ENCODE results near the gene HAO1. TPM values are rescaled to one million over a fixed set of nuclear protein-coding genes. Genes with fewer than 3 reads are reported as not detected.

Gene HAO1
- total and polyA plus RNA-seq, 2 of the 13 experiments (the other 11 are each of a cell fraction or from before 2014, with no cell fraction given): 0.03 TPM; not detected in 1

DNA sequence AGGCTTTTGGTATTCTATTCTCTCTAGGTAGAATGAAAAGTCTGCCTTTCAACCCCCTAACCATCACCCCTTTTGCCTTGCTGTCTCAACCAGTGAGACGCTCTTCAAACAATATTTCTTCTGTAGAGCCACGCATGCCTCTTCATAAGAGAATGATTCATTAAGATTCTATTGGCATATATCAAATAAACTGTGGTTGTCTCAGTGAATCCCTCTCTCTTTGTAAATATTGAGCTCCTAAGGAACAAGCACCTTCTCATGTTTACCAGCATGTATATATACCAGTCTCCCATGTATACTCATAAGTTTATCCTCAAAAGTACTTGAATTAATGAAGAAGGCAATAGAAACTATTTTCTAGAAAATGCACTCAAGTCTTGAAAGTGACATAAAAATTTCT is 90.6 kb downstream of the HAO1 start (continued):
- no peak for TF ChIP-seq ZNF333 (CRISPR knock-in tag; IDR thresholded peaks at IDR 0.05; ENCODE audit: borderline replicate concordance)
- TF ChIP-seq, protein P1, sequence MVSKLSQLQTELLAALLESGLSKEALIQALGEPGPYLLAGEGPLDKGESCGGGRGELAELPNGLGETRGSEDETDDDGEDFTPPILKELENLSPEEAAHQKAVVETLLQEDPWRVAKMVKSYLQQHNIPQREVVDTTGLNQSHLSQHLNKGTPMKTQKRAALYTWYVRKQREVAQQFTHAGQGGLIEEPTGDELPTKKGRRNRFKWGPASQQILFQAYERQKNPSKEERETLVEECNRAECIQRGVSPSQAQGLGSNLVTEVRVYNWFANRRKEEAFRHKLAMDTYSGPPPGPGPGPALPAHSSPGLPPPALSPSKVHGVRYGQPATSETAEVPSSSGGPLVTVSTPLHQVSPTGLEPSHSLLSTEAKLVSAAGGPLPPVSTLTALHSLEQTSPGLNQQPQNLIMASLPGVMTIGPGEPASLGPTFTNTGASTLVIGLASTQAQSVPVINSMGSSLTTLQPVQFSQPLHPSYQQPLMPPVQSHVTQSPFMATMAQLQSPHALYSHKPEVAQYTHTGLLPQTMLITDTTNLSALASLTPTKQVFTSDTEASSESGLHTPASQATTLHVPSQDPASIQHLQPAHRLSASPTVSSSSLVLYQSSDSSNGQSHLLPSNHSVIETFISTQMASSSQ (IDR thresholded peaks at IDR 0.05; ENCODE audit: low read depth): no peak
- TF ChIP-seq, protein P1 (CRISPR knock-in tag; IDR thresholded peaks at IDR 0.05; ENCODE audit: borderline replicate concordance): no peak
- no peak for TF ChIP-seq NCOR1 (IDR thresholded peaks at IDR 0.05; ENCODE audit: borderline replicate concordance, low read length)
- TF ChIP-seq, protein P2, sequence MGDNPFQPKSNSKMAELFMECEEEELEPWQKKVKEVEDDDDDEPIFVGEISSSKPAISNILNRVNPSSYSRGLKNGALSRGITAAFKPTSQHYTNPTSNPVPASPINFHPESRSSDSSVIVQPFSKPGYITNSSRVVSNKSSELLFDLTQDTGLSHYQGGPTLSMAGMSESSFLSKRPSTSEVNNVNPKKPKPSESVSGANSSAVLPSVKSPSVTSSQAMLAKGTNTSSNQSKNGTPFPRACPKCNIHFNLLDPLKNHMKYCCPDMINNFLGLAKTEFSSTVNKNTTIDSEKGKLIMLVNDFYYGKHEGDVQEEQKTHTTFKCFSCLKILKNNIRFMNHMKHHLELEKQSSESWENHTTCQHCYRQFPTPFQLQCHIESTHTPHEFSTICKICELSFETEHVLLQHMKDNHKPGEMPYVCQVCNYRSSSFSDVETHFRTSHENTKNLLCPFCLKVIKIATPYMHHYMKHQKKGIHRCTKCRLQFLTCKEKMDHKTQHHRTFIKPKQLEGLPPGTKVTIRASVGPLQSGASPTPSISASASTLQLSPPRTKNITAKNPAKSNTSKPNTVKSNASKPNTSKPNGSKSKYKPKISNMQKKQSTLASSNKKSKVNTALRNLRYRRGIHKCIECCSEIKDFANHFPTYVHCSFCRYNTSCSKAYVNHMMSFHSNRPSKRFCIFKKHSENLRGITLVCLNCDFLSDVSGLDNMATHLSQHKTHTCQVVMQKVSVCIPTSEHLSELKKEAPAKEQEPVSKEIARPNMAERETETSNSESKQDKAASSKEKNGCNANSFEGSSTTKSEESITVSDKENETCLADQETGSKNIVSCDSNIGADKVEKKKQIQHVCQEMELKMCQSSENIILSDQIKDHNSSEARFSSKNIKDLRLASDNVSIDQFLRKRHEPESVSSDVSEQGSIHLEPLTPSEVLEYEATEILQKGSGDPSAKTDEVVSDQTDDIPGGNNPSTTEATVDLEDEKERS (CRISPR knock-in tag; IDR thresholded peaks at IDR 0.05): no peak
- TF ChIP-seq DPF2 (CRISPR knock-in tag; IDR thresholded peaks at IDR 0.05; ENCODE audit: borderline replicate concordance, low read depth): no peak
- TF ChIP-seq, protein P3, sequence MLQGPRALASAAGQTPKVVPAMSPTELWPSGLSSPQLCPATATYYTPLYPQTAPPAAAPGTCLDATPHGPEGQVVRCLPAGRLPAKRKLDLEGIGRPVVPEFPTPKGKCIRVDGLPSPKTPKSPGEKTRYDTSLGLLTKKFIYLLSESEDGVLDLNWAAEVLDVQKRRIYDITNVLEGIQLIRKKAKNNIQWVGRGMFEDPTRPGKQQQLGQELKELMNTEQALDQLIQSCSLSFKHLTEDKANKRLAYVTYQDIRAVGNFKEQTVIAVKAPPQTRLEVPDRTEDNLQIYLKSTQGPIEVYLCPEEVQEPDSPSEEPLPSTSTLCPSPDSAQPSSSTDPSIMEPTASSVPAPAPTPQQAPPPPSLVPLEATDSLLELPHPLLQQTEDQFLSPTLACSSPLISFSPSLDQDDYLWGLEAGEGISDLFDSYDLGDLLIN (CRISPR knock-in tag; IDR thresholded peaks at IDR 0.05; ENCODE audit: borderline replicate concordance): no peak
- TF ChIP-seq, protein P4, sequence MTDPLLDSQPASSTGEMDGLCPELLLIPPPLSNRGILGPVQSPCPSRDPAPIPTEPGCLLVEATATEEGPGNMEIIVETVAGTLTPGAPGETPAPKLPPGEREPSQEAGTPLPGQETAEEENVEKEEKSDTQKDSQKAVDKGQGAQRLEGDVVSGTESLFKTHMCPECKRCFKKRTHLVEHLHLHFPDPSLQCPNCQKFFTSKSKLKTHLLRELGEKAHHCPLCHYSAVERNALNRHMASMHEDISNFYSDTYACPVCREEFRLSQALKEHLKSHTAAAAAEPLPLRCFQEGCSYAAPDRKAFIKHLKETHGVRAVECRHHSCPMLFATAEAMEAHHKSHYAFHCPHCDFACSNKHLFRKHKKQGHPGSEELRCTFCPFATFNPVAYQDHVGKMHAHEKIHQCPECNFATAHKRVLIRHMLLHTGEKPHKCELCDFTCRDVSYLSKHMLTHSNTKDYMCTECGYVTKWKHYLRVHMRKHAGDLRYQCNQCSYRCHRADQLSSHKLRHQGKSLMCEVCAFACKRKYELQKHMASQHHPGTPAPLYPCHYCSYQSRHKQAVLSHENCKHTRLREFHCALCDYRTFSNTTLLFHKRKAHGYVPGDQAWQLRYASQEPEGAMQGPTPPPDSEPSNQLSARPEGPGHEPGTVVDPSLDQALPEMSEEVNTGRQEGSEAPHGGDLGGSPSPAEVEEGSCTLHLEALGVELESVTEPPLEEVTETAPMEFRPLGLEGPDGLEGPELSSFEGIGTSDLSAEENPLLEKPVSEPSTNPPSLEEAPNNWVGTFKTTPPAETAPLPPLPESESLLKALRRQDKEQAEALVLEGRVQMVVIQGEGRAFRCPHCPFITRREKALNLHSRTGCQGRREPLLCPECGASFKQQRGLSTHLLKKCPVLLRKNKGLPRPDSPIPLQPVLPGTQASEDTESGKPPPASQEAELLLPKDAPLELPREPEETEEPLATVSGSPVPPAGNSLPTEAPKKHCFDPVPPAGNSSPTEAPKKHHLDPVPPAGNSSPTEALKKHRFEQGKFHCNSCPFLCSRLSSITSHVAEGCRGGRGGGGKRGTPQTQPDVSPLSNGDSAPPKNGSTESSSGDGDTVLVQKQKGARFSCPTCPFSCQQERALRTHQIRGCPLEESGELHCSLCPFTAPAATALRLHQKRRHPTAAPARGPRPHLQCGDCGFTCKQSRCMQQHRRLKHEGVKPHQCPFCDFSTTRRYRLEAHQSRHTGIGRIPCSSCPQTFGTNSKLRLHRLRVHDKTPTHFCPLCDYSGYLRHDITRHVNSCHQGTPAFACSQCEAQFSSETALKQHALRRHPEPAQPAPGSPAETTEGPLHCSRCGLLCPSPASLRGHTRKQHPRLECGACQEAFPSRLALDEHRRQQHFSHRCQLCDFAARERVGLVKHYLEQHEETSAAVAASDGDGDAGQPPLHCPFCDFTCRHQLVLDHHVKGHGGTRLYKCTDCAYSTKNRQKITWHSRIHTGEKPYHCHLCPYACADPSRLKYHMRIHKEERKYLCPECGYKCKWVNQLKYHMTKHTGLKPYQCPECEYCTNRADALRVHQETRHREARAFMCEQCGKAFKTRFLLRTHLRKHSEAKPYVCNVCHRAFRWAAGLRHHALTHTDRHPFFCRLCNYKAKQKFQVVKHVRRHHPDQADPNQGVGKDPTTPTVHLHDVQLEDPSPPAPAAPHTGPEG (CRISPR knock-in tag; IDR thresholded peaks at IDR 0.05): no peak
